Femur (tissue), 1 donor: ENCODE data around the gene MUC5B.

Experiments
- DNase-seq: peaks from one replicate; pipeline ENCODE4 v3.0.0-alpha.2; 2017

The MUC5B gene

GRCh38 chr11:1223346-1224110 is 662 bp downstream of the MUC5B start:
- DNase-seq = peak; percentile 16

GRCh38 chr11:1224111-1224490 is 1.2 kb downstream of the MUC5B start:
- DNase-seq = peak; percentile 10

- DNase-seq = peak; percentile 21
Observed at GRCh38 chr11:1224491-1225385, 1.9 kb downstream of the MUC5B start.

- peak; percentile 13 for DNase-seq
Observed at GRCh38 chr11:1225386-1226225, 2.7 kb downstream of the MUC5B start.

GRCh38 chr11:1226226-1226985 is 3.5 kb downstream of the MUC5B start:
- DNase-seq = peak; percentile 21

- DNase-seq = peak; percentile 20
Observed at GRCh38 chr11:1226986-1227550, 4.2 kb downstream of the MUC5B start.

- no peak for DNase-seq
Observed at GRCh38 chr11:1227551-1228100, 4.8 kb downstream of the MUC5B start.

- peak; percentile 12 for DNase-seq
Observed at GRCh38 chr11:1228101-1228821, 5.4 kb downstream of the MUC5B start.

- peak; percentile 11 for DNase-seq
Observed at GRCh38 chr11:1228921-1229451, 6.1 kb downstream of the MUC5B start.

GRCh38 chr11:1229471-1230120 is 6.7 kb downstream of the MUC5B start:
- DNase-seq = peak; percentile 14

GRCh38 chr11:1230121-1230455 is 7.2 kb downstream of the MUC5B start:
- DNase-seq = no peak

GRCh38 chr11:1230456-1231395 is 7.9 kb downstream of the MUC5B start:
- DNase-seq = peak; percentile 12

GRCh38 chr11:1231396-1232020 is 8.6 kb downstream of the MUC5B start:
- peak; percentile 14 for DNase-seq

- DNase-seq = peak; percentile 13
Observed at GRCh38 chr11:1232021-1232882, 9.4 kb downstream of the MUC5B start.

GRCh38 chr11:1232883-1233321 is 10.0 kb downstream of the MUC5B start:
- DNase-seq = peak; percentile 12

GRCh38 chr11:1233351-1234053 is 10.6 kb downstream of the MUC5B start:
- peak; percentile 14 for DNase-seq
